ENCODE measurements around the gene MAP3K6.

DNA sequence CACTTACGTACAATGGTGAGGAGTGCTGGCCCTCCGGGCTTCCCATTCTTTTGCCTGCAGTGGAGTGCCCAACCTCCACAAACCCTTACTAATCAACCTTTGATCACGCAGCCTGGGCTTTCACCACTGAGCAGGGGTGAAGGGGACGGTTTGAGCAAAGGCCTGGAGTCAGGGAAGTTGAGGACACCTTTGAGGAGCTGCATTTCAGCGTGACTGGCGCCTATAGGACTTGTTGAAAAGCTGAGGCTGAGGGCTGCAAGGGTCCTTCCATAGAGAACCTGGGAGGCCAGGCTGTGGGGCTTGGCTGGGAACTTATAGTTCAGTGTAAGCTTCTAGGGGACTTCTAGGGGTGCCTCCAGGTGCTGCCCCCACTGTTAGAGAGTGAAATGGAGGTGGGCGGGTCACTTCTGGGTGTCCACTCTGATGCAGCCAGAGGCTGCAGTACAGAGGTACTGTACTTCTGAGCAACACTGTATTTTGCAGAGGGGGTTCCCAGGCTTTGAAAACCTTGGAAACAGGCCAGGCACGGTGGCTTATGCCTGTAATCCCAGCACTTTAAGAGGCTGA, 15.1 kb downstream of the MAP3K6 start:
- TF ChIP-seq, protein P1, sequence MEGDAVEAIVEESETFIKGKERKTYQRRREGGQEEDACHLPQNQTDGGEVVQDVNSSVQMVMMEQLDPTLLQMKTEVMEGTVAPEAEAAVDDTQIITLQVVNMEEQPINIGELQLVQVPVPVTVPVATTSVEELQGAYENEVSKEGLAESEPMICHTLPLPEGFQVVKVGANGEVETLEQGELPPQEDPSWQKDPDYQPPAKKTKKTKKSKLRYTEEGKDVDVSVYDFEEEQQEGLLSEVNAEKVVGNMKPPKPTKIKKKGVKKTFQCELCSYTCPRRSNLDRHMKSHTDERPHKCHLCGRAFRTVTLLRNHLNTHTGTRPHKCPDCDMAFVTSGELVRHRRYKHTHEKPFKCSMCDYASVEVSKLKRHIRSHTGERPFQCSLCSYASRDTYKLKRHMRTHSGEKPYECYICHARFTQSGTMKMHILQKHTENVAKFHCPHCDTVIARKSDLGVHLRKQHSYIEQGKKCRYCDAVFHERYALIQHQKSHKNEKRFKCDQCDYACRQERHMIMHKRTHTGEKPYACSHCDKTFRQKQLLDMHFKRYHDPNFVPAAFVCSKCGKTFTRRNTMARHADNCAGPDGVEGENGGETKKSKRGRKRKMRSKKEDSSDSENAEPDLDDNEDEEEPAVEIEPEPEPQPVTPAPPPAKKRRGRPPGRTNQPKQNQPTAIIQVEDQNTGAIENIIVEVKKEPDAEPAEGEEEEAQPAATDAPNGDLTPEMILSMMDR (IDR thresholded peaks at IDR 0.05) = no peak
- TF ChIP-seq EP300 (IDR thresholded peaks at IDR 0.05) (no peak), POLR2A (IDR thresholded peaks at IDR 0.05) (no peak)

All from ovary (tissue), 3 donors.